Measurements from ENCODE around the gene TMEM53.

Gene TMEM53

GRCh38 chr1:44696789-44697345, 22.6 kb upstream of the TMEM53 start:
- no peak for DNase-seq (ENCODE audit: low read depth)

- DNase-seq (ENCODE audit: low read depth), result no peak
Measured at GRCh38 chr1:44696101-44696500, 21.8 kb upstream of the TMEM53 start.

GRCh38 chr1:44695671-44696070, 21.4 kb upstream of the TMEM53 start:
- DNase-seq (ENCODE audit: low read depth), result no peak

- no peak for DNase-seq (ENCODE audit: low read depth)
Measured at GRCh38 chr1:44694863-44695478, 20.7 kb upstream of the TMEM53 start.

- no peak for DNase-seq (ENCODE audit: low read depth)
Measured at GRCh38 chr1:44693900-44694299, 19.6 kb upstream of the TMEM53 start.

- DNase-seq (ENCODE audit: low read depth), result no peak
Measured at GRCh38 chr1:44693159-44693558, 18.9 kb upstream of the TMEM53 start.

GRCh38 chr1:44689447-44689765, 15.1 kb upstream of the TMEM53 start:
- no peak for DNase-seq (ENCODE audit: low read depth)

- DNase-seq (ENCODE audit: low read depth), result no peak
Measured at GRCh38 chr1:44688760-44689446, 14.6 kb upstream of the TMEM53 start.

- no peak for DNase-seq (ENCODE audit: low read depth)
Measured at GRCh38 chr1:44685881-44686280, 11.6 kb upstream of the TMEM53 start.

GRCh38 chr1:44685218-44685617, 10.9 kb upstream of the TMEM53 start:
- no peak for DNase-seq (ENCODE audit: low read depth)

- DNase-seq (ENCODE audit: low read depth), result no peak
Measured at GRCh38 chr1:44684525-44684924, 10.2 kb upstream of the TMEM53 start.

- no peak for DNase-seq (ENCODE audit: low read depth)
Measured at GRCh38 chr1:44682883-44683265, 8.6 kb upstream of the TMEM53 start.

GRCh38 chr1:44681905-44682882, 7.9 kb upstream of the TMEM53 start:
- DNase-seq (ENCODE audit: low read depth), result no peak

- no peak for DNase-seq (ENCODE audit: low read depth)
Measured at GRCh38 chr1:44679468-44679867, 5.2 kb upstream of the TMEM53 start.

GRCh38 chr1:44678626-44679025, 4.3 kb upstream of the TMEM53 start:
- DNase-seq (ENCODE audit: low read depth), result no peak

- no peak for DNase-seq (ENCODE audit: low read depth)
Measured at GRCh38 chr1:44678120-44678519, 3.8 kb upstream of the TMEM53 start.

- peak; percentile 38 for DNase-seq (ENCODE audit: low read depth)
Measured at GRCh38 chr1:44677201-44677766, 3.0 kb upstream of the TMEM53 start.

- peak; percentile 45 for DNase-seq (ENCODE audit: low read depth)
Measured at GRCh38 chr1:44676484-44677200, 2.4 kb upstream of the TMEM53 start.

- DNase-seq (ENCODE audit: low read depth), result no peak
Measured at GRCh38 chr1:44675186-44675585, 905 bp upstream of the TMEM53 start.

GRCh38 chr1:44673675-44674112, 587 bp downstream of the TMEM53 start:
- DNase-seq (ENCODE audit: low read depth), result no peak

- DNase-seq (ENCODE audit: low read depth), result no peak
Measured at GRCh38 chr1:44672961-44673674, 1.2 kb downstream of the TMEM53 start.

Data from HS-27A (cell line).